GM21360 (cell line): ENCODE measurements around the gene RGS8.

Experiments
- ATAC-seq: cut with Tn5 transposase; IDR thresholded peaks from one replicate; pipeline ENCODE4 v1.9.1; 2021; ENCODE audit warnings: mild to moderate bottlenecking, moderate library complexity; ENCODE audit not compliant: unreplicated experiment

RGS8 gene

GRCh38 chr1:182684116-182684828, at the start of gene RGS8:
RGS8 (minus strand) TSS chr1:182684587; CDS start chr1:182669649, 14,938 bp downstream.
- no peak for ATAC-seq

- no peak for ATAC-seq
Measured at GRCh38 chr1:182731852-182732575, 47.6 kb upstream of the RGS8 start.

- ATAC-seq, result no peak
Measured at GRCh38 chr1:182726912-182727311, 42.5 kb upstream of the RGS8 start.

GRCh38 chr1:182725259-182726255, 41.2 kb upstream of the RGS8 start:
- no peak for ATAC-seq

- ATAC-seq, result no peak
Measured at GRCh38 chr1:182724215-182724614, 39.8 kb upstream of the RGS8 start.

GRCh38 chr1:182723200-182723599, 38.8 kb upstream of the RGS8 start:
- no peak for ATAC-seq

- ATAC-seq, result no peak
Measured at GRCh38 chr1:182721525-182721924, 37.1 kb upstream of the RGS8 start.

- no peak for ATAC-seq
Measured at GRCh38 chr1:182720463-182720862, 36.1 kb upstream of the RGS8 start.

GRCh38 chr1:182719553-182719952, 35.2 kb upstream of the RGS8 start:
- no peak for ATAC-seq

GRCh38 chr1:182718311-182718710, 33.9 kb upstream of the RGS8 start:
- ATAC-seq, result no peak

- ATAC-seq, result no peak
Measured at GRCh38 chr1:182716740-182717720, 32.6 kb upstream of the RGS8 start.

GRCh38 chr1:182715531-182715930, 31.1 kb upstream of the RGS8 start:
- no peak for ATAC-seq

- ATAC-seq, result no peak
Measured at GRCh38 chr1:182714546-182714945, 30.2 kb upstream of the RGS8 start.

- ATAC-seq, result no peak
Measured at GRCh38 chr1:182713939-182714338, 29.6 kb upstream of the RGS8 start.

- ATAC-seq, result no peak
Measured at GRCh38 chr1:182713492-182713891, 29.1 kb upstream of the RGS8 start.

- no peak for ATAC-seq
Measured at GRCh38 chr1:182709855-182710254, 25.5 kb upstream of the RGS8 start.

GRCh38 chr1:182709225-182709764, 24.9 kb upstream of the RGS8 start:
- no peak for ATAC-seq

- ATAC-seq, result no peak
Measured at GRCh38 chr1:182707122-182707521, 22.7 kb upstream of the RGS8 start.

GRCh38 chr1:182704677-182705076, 20.3 kb upstream of the RGS8 start:
- ATAC-seq, result no peak

- no peak for ATAC-seq
Measured at GRCh38 chr1:182703539-182703938, 19.2 kb upstream of the RGS8 start.
